ENCODE data around the gene HCN2.

DNA sequence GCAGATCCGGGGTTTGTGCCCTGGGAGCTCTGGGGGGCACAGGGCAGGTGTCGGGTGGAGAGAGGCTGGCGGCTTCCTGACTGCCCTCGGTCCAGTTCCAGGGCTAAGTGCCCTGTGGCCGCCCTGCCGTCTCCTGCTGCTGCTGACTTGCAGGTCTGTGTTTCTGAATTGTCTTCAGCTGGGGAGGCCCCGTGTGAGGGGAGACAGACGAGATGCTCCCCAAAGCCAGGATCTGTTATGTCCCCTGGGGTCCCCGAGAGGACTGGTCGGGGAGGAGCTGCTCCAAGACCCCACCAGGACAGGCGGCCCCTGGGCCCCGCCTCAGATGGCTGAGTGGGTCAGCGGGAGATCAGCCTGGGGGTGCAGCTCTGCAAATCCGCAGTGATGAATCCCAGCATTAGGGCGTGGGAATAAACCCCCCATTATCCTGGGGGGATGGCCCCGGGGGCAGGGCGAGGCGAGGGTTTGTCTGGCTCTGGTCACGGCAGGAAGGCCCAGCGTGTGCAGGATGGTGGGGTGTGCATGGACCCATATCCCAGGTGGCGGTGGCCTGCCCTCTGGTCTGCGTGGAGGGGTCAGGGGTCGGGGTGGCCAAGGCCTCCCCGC, 4.7 kb downstream of the HCN2 start:
- TF ChIP-seq, protein P1, sequence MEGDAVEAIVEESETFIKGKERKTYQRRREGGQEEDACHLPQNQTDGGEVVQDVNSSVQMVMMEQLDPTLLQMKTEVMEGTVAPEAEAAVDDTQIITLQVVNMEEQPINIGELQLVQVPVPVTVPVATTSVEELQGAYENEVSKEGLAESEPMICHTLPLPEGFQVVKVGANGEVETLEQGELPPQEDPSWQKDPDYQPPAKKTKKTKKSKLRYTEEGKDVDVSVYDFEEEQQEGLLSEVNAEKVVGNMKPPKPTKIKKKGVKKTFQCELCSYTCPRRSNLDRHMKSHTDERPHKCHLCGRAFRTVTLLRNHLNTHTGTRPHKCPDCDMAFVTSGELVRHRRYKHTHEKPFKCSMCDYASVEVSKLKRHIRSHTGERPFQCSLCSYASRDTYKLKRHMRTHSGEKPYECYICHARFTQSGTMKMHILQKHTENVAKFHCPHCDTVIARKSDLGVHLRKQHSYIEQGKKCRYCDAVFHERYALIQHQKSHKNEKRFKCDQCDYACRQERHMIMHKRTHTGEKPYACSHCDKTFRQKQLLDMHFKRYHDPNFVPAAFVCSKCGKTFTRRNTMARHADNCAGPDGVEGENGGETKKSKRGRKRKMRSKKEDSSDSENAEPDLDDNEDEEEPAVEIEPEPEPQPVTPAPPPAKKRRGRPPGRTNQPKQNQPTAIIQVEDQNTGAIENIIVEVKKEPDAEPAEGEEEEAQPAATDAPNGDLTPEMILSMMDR (conservative IDR thresholded peaks at IDR 0.05; ENCODE audit: low read depth, low read length), result no peak
- TF ChIP-seq EZH2 (IDR thresholded peaks at IDR 0.05; ENCODE audit: low read length, unreplicated experiment), result no peak
- TF ChIP-seq EZH2phosphoT487 (IDR thresholded peaks at IDR 0.05; ENCODE audit: borderline replicate concordance, low read length), result no peak
